ENCODE results near the gene MCTP2.

The MCTP2 gene

GRCh38 chr15:94524565-94524964 lies 293.2 kb downstream of the MCTP2 start:
- DNase-seq, result no peak

GRCh38 chr15:94526071-94526689 lies 294.8 kb downstream of the MCTP2 start:
- no peak for DNase-seq

GRCh38 chr15:94532226-94532625 lies 300.9 kb downstream of the MCTP2 start:
- DNase-seq, result no peak

Data from anterior cingulate cortex (tissue), 58 donors.